Measurements from ENCODE around the gene ZNF362.

Gene ZNF362

GRCh38 chr1:33327587-33328325, 71.5 kb downstream of the ZNF362 start:
- ChIA-PET CTCF (interaction anchor here (1.5 to 3.2 kb wide), 3 partner anchors 11 to 32 kb away, joined by 7 to 17 read pairs (median 9); no protein-coding TSS in a partner anchor), POLR2A (interaction anchor here (0.6 kb wide), 1 partner anchor 333 kb away, joined by 4 read pairs; no protein-coding TSS in a partner anchor)
- TF ChIP-seq, protein P1, sequence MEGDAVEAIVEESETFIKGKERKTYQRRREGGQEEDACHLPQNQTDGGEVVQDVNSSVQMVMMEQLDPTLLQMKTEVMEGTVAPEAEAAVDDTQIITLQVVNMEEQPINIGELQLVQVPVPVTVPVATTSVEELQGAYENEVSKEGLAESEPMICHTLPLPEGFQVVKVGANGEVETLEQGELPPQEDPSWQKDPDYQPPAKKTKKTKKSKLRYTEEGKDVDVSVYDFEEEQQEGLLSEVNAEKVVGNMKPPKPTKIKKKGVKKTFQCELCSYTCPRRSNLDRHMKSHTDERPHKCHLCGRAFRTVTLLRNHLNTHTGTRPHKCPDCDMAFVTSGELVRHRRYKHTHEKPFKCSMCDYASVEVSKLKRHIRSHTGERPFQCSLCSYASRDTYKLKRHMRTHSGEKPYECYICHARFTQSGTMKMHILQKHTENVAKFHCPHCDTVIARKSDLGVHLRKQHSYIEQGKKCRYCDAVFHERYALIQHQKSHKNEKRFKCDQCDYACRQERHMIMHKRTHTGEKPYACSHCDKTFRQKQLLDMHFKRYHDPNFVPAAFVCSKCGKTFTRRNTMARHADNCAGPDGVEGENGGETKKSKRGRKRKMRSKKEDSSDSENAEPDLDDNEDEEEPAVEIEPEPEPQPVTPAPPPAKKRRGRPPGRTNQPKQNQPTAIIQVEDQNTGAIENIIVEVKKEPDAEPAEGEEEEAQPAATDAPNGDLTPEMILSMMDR (IDR thresholded peaks at IDR 0.05; ENCODE audit: control extremely low read depth, extremely low read depth, low read depth, missing control alignments), result no peak
- no peak for DNase-seq (ENCODE audit: extremely low spot score)

DNA sequence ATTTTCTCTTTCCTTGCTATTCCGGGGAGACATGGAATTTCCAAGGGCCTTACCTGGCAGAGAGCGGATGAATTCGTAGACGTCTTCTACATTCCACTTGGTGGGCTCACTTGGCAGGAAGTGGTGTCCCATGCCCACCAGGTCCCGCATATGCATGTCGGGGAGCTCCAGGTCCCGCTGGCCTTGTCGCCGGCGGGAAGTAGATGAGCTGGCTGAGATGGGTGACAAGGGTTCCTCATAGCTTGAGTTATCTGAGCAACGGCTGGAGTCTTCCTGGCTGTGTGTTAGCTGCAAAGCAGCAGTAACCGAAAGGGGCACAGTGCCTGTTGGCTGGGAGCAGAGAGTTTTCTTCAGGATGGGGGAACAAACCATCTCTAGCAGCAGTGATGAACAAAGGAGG, 72.5 kb downstream of the ZNF362 start:
- CTCF ChIA-PET, result interaction anchor here (1.4 to 3.2 kb wide), 5 partner anchors 10 to 33 kb away, joined by 4 to 17 read pairs (median 7); no protein-coding TSS in a partner anchor
- POLR2A ChIA-PET, result no interaction called here
- DNase-seq (ENCODE audit: extremely low spot score), result no peak
- TF ChIP-seq, protein P1 (IDR thresholded peaks at IDR 0.05; ENCODE audit: control extremely low read depth, extremely low read depth, low read depth, missing control alignments), result no peak

- TF ChIP-seq, protein P1 (IDR thresholded peaks at IDR 0.05; ENCODE audit: control extremely low read depth, extremely low read depth, low read depth, missing control alignments), result no peak
- ChIA-PET POLR2A (no interaction called here), CTCF (interaction anchor here (1.1 to 3.2 kb wide), 6 partner anchors 9 to 43 kb away, joined by 3 to 17 read pairs (median 4); no protein-coding TSS in a partner anchor)
- no peak for DNase-seq (ENCODE audit: extremely low spot score)
Observed at GRCh38 chr1:33329600-33330305, 73.5 kb downstream of the ZNF362 start.

DNA sequence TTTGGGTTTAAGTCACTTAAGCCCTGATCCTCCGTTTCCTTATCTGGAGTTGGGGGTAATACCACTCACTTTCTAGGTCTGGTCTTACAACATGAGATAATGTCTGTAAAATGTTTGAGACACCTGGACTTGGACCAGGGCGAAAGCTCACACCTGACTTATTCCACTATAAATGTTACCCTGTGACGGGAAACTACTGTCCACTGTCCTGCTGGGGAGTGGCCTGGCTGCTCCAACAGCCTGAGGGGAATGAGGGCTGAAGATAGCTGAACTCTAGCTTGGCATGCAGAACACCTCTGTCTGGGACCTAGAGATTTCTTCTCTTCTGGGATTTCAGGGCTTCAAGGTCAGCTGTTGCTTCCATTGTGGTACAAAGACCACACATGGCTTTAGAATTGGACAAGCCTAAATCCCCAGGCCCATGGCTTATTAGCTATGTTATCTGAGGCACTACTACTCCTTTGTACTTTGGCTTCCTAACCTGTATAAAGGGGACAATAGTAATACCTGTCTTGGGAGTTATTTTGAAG, 74.1 kb downstream of the ZNF362 start:
- ChIA-PET CTCF (interaction anchor here (1.1 to 3.2 kb wide), 5 partner anchors 10 to 42 kb away, joined by 3 to 17 read pairs (median 5); partner anchors contain the start of gene A3GALT2), POLR2A (no interaction called here)
- TF ChIP-seq, protein P1 (IDR thresholded peaks at IDR 0.05; ENCODE audit: control extremely low read depth, extremely low read depth, low read depth, missing control alignments), result no peak
- no peak for DNase-seq (ENCODE audit: extremely low spot score)

DNA sequence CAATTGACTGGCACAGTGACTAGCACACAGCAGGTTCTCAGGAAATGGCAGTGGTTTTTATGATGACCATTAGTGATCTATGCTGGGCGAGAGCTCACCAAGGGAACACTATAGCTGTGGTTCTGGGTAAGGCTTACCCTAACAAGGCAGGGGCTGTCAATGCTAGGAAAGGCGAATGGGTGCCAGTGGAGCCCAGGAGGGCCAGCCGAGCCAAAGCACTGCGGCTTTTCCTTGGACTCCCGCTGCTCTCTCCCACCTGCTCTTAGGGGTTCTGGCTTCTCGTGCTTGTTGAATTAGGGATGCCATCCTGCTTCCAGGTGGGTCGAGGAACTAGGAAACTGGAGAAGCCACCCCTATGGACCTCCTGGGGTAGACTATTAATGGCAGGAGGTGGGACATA, 74.6 kb downstream of the ZNF362 start:
- DNase-seq (ENCODE audit: extremely low spot score), result no peak
- TF ChIP-seq, protein P1 (IDR thresholded peaks at IDR 0.05; ENCODE audit: control extremely low read depth, extremely low read depth, low read depth, missing control alignments), result no peak
- ChIA-PET CTCF (interaction anchor here (1.2 to 1.8 kb wide), 3 partner anchors 11 to 35 kb away, joined by 3 to 7 read pairs (median 5); partner anchors contain the start of gene A3GALT2), POLR2A (no interaction called here)
